NCI-H345 (cell line): Measurements from ENCODE around the gene SATB2.

Source experiments
- DNase-seq: peaks from one replicate; lab custom pipeline; 2025; lab: John Stamatoyannopoulos, UW

SATB2 gene

GRCh38 chr2:199465988-199466691 is 8.4 kb upstream of the SATB2 start:
- DNase-seq, result no peak

DNA sequence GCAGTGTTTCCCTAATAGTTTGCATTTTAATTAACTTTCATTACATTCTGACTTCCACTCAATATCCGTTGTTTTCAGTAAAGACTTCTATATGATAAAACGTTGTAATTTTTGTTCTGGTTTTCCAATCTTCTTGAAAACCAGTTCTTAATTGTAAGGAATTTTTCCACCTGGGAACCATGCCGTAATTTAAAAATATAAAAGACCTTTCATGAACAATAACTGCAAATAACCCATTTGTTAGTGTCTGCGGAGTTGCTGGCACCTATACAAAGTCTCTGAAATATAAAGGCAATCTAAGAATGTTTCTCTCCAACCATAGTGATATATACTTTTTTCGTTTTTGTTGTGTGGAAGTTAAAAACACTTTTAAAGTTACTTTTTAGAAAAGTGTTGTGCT is 7.7 kb upstream of the SATB2 start:
- no peak for DNase-seq

- no peak for DNase-seq
Observed at GRCh38 chr2:199464606-199465352, 7.0 kb upstream of the SATB2 start.

DNA sequence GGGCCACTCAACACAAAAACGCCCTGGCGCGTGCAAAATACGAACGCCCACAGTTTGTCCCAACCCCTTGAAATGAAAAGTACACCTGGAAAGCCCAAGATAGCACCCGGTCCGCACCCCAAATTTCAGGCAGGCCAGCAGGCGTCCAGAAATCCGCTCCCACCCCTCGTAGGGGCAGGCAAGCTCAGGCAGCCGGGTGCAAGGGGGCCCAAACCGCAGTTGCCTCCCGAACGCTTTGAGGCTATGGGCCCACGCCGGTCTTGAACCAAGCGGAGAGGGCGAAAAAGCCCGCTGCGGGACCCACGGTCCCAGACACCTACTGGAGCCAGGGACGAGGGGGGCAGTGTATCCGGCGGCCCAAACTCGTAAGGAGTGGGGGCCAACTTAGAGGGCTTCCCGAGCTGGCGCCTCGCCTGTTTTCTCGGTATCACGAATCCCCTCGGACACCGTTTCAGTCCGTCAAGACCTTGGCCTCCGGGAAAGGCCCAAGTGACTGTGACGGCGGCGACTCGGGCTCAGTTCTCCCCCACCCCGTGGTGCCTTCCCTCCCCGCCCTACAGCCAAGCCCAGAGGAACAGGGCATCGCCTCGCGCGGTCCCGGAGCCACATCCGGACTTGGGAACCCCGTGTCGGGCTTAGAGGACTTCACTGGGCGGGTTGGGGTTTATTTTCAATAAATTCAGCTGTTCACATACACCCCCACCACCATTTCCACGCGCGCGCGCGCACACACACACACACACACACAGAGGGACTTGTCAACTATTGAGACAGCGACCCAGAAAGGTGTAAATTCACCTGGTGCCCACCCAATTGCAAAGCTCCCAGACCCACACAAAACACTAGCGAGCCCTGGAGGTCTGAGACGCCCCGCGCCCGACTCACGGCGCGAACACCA is 6.2 kb upstream of the SATB2 start:
- no peak for DNase-seq

GRCh38 chr2:199462956-199463692 is 5.4 kb upstream of the SATB2 start:
- DNase-seq, result peak; percentile 77

DNA sequence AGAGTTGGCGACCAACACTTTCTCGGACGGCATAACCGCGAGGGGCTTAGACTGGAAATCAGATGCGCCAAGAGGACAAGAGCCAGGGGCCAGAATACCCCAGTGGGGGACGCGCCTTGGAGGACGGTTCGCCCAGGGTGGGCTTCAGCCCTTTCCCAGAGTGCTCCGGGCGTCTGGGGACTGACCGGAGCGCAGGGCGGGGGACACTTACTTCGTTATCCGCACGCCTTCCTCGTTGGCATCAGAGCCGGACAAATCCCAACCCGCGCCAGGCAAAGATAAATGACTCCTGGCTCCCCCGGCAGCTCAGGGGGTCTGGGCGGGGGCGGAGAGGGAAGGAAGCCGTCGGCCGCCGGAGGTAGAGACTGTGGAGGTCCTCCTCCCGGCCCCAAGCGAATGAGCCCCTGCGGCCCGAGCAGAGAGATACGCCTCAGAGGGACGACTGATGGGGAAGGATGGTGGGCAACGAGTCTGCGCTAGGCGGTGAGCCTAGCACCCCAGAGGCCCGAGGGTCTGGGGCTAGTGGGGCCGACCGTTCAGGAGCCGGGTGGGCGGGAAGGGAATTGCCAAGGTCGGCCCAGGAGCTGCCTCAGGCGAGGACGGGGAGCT is 4.7 kb upstream of the SATB2 start:
- DNase-seq, result no peak

GRCh38 chr2:199461711-199462346 is 4.1 kb upstream of the SATB2 start:
- DNase-seq, result no peak

DNA sequence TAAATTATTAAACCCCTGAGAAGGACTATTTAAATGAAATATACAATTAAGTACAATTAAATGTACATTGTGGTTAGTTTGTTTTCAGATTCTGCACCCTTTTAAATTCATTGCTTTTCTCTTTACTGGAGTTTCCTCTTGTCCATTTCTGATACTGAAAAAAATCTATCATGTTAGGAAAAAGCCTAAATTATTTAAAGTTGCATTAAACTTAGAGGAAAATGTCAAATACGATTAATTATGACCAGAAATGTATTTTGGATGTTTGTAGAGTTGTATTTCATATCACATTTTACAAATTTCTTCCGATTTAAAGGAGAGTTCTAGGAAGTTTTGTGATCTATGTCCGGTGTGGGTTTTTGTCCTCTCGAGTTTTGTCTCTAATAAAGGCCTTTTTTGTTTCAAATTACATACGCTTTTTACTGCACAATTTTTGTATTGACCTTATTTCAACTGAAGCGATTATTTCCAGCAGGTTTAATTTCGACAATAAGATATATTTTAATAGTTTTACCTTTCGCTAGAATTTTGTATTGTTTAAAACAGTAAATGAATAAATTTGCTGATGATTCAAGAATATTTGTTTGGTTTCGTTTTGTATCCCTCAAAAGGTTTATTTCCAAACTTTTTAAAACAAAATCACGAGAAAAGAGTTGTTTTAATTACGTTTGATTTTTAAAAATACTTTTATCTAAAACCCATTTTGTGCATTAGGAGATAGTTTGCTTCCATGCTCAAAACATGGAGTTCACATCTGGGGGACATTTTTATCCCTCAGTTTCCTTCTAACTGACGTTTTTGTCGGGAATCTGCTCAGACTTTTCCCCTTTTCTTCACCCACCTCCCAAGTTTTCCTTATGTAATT is 3.3 kb upstream of the SATB2 start:
- DNase-seq, result no peak

DNA sequence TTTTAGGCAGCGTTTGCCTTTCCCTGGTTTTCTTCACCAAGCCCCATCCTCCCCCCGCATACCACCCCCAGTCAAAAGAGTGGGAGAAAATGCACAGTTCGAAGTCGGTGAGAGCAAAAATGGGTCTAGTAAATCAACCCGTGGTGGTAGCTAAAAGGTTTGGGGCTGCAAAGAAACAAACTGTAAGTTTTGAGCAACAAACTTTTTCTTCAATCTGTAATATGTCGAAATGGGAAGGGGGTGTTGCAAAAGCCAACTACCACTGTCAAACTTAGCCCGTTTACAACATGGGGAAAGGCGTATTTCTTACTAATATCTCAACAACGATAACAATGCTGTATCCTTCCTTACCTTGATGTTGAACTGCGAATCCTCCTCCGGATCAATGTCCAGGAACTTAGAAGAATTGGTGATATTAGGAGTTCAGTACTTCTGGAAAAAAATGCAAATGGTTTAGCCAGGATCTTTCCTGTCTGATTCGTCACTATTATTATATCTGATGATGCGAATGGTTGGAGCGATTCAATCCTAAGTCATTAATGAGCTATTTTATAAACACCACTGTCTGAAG is 2.4 kb upstream of the SATB2 start:
- peak; percentile 60 for DNase-seq

DNA sequence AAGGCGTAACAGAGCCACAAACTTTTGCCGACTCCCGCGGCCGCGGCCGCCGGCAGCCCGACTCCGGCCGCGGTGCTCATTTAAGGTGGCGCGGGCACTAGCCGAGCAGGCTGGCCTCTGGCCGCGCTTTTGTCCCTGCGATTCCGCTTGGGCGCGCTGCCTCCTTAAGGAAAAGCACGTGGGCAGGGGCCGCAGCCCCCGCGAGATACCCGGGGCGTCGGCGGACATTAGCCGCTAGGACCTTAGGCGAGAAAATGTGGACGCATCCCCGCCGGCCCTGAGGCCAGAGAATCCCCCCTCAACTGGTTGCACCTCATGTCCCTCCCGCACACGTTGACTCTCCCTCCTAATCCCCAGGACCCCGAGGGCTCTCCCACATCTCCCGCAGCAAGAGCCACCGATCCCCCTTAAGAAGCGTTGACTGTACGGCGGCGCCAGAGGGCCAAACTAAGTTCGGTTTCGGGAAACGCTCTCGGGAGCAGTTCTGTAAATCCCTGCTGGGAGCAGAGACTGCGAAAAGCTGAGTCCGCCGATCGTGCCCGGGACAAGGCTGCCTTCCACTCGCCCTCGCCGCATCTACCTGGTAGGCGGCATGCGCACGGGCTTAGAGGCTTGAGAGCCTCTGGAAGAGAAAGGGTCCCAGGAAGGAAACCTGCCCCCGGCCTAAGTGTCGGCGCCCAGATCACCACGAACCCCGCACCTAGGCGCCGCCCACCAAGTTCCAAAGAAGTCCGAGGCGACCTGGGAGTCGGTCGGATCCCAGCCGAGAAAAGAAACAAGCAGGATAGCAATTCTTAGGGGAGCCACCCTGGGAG is 1.8 kb upstream of the SATB2 start:
- peak; percentile 84 for DNase-seq

GRCh38 chr2:199458806-199459285 is 1.1 kb upstream of the SATB2 start:
- no peak for DNase-seq

DNA sequence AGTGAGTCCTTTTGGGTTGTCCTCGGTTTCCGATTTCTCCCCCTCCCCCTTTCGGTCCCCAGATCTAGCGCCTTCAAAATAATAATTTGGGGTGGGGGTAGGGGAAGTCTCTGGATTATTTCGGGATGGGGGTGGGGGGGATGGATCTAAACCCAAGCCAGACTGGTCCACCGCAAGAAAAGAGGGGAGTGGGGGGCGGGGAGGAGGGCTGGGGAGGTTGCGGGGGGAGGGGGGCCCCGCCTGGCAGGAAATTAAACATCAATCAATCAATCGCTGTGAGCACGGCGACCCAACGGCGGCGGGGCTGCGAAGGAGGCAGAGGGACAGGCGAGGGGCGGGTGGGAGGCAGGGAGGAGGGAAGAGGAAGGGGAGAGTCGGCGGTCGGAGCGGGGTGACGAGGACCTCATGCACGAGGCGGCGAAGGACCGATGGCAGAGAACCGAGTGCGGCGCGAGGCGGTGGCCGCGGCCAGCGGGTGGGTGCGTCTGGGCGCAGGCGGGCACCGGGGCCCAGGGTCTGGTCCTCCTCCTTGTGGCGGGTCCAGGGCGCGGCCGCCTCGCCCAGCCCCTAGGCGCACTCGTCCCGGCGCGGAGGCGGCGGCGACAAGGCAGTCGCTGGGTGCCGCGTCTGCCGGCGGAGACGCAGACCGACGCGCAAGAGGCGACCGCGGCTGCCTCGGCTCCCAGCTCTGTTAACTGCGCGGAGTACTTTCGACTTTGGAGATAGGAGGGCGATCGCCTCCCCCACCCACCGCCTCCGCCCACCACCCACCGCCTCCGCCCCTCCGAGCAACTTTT is 468 bp upstream of the SATB2 start:
- DNase-seq, result peak; percentile 87

DNA sequence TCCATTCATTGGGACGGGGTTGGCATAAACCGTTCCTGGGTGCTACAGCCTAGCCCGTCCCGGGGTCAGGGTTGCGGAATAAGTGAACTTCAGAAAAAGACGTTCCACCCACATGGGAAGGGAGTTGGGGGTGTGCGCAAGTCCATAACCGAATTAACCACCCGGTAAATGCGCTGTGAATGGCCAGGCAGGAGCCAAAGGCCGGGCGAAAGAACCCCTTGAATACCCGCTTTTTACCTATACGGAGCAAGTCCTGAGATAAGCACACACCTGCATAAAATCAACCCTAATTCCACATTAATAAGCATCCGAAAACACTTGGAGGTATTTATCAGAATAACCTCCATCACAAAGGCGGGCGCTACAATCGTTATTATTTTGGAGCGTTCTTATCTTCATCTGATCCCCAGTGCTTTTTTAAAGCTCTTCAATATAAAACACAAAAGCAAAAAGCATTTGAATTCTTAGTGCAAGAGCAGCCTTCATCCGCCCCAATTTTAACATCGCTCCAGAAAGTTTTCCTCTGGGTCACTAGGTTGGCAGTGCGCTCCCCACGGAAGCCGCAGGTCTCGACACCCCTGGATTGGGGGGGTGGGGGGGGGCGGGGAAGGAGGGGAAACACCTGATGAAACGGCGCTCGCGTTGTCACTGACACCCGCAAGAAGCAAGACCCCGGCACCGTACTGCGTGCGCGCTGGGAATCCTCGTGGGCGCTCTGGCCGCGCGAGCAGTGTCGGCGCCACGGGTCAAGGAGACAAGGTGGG is 1.2 kb downstream of the SATB2 start:
- DNase-seq, result peak; percentile 58

DNA sequence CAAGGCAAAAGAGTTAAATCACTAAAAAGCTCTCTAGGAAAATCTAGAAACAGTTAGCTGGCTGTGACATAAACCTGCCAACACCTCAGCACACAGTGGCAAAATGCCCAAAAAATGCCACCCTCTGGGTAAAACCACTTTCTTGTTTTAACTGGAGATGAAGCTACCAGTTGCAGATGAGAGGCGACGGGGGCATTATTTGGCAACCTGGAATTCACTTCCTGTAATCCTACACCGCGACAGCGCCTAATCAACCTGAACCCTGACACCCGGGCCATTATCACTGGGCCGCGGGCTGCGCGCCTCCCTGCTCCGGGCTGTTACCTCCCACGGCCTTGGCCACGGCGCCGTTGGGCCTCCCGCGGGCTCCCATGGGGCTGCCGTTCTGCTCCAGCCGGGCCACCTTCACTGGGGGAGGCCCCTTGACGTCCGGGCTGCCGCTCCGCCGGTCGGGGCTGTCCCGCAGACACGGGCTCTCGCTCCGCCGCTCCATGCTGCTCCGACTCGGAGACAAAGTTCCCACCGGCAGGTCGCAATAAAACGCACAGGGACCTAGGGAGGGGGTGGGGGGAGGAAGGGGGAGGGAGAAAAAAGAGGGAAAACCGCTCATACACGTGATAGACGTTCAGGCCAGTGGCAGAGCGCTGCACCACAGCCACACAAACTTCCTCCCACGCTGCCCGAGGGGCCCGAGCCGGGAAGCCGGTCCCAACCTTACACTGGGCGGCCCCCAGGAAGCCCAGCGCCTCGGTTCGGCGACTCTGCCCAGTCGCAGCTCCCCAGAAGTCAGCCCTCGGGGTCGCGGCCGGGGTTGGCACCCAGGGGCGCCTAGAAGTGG is 2.0 kb downstream of the SATB2 start:
- peak; percentile 88 for DNase-seq

GRCh38 chr2:199455210-199455544 is 2.6 kb downstream of the SATB2 start:
- DNase-seq, result no peak

GRCh38 chr2:199452991-199453379 is 4.8 kb downstream of the SATB2 start:
- DNase-seq, result no peak
